ENCODE data around the gene PDE6A. TPM values are rescaled to one million over a fixed set of nuclear protein-coding genes. Genes with fewer than 3 reads are reported as not detected.

PDE6A gene
- polyA plus RNA-seq, 5 donors: 0.14 to 0.30 (median 0.20) TPM

DNA sequence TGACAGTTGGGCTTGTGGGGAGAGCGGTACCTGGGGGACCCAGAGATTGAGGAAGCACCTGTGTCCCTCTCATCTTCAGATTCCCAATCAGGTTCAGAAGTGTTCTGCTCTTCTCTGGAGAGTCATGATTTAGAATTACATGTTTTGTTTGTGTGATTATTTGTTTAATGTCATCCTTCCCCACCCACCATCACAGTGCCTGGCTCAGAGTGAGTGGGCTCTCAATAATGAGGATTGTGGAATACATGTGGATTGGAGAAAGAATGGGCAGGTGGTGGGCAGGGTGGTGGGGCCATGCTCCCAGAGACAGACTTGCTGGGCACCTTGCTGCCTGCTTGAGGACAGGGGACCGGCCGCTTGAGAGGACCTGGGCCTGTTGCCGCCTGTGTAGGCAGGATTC is 126.5 kb downstream of the PDE6A start:
- DNase-seq: no peak

DNA sequence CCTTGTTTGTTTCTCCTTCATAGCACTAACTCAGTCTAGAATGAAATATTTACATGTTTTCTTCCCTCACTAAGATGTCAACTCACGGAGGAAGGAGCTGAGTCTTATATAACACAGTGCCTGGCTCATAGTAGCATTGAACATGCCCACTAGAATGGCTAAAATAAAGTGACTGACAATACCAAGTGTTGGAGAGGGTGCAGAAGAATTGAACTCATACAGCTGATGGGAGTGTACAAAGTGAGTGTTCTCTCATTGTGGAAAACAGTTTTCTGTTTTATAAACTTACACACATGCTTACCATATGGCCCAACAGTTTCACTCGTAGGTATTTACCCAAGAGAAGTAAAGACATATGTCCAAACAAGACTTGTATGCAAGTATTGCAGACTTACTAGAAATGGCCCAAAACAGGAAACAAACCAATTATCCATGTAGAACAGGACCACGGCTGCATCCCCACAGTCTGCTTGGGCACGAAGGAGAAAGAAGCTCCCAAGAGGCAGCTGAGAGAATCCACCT is 127.0 kb downstream of the PDE6A start:
- DNase-seq: no peak

DNA sequence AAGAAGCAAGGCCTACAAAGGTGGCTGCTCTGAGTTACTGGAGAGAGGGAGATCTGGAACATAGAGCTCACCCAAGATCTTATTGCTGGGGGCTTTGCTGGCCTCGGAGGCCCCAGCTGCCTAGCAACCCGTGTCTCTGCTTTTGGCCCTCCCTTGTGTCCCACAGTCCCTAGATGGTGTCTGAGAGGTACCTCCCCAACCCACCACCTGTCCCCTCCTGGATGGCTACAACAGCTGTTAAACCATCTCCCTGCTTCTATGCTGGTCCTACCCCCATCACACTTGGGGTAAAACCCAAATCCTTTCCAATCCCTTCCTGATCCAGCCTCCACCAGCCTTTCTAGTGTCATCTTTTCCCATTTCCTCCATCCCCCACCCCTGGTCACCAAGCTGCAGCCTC is 127.9 kb downstream of the PDE6A start:
- DNase-seq: no peak

DNA sequence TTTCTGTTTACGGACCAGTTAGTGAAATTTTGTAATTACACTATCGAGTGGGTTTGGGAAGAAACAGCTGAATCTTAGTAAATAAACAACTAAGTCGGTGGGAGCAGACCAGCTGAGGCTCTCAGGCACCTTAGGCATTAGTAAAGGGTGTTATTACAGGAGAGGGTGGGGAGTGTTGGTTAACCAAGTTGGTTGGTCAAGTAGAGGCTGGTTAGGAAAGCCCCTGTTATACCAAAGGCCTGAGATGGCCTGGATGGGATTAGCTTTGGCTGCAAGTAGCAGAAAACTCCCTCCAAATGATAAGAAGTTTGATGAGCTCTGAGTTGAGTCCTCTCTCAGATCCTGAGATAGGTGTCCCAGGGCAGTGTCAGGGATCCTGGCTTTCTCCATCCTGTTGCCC is 133.1 kb downstream of the PDE6A start:
- DNase-seq: no peak

DNA sequence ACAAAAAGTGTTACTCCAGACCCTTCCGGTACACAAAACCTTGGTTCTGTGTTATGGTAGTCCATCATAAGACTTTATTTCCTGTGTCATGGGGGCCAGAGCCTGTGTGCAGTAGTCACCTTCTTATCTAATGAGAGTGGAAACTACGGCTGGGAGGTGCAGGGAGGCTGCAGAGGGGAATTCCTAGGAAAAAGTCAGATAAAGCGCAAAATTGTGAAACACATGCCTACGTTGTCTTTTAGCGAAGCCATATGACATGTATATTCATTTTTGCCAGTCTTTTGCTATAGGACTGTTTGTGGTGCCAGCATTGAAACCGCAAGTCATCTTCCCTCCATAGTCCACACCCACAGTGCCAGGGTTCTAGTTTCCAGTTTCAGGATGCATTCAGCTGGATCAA is 133.7 kb downstream of the PDE6A start:
- no peak for DNase-seq

DNA sequence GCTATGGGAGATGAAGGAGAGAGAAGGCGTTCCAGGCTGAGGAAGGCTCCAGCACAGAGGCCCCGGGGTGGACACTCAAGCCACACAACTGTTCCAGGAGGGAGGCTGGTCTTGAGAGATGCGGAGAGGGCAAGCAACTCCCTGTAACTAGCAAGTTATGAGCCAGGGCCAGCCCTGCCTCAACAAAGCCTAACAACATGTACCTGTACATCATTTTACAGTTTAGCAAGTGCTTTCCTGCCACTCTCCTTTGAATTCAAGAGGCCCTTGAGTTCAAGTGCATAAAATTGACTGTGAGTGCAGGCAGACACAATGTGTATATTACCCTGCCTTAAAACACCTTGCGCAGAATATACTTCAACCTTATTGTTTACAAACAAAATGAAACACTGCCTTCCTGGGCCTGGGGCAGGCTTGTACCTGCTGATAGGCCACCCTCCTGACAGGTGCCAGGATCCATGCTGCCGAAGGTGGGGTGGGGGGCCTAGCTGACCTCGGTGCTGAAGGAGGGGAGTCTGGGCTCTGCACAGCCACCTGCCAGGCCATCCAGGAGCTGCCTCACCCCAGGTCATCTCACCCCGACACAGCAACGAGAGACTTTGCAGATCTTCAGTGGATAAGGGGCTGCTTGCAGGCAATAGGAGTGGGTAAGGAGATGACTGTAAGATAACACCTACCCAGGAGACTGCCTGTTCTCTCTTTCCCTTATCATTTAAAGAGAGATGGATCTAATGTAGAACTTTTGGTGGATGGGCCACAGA is 134.5 kb downstream of the PDE6A start:
- DNase-seq: peak in 1 of 2 donors; percentile 31

DNA sequence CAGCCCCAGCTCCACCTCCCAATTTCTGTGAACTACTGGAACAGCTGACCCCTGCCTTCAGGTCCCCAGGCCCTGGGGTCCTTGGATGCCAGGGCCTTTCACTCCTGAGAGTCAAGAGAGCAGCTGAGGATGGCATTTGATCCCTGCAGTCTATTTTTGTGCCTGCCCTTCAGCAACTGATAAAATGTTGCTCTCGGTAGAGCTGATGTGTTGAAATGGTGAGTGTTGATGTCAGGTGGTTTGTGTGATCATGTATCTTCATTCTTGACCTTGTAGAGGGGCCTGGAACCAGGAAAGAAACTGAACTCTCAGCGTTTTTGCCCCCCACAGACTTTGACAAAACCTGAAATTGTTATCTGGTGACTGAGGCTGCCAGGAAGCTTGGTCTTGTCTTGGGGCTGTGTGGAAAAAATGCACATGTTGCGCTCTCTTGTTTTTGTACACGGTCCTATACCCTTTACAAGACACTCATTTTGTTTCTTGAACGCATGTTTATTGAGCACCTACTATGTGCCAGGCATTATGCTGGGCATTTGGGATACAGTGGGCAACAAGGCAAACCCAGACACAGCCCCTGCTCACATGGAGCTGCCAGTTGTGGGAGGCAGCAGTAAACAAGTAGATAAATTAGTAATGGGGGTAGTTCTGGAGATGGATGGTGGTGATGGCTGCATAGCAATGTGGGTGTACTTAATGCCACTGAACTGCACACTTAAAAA is 136.2 kb downstream of the PDE6A start:
- DNase-seq: no peak

Other genes starting within 250 kb of the PDE6A start
- 1 to 10 TPM; 1.6 to 2.1 (median 2.0) TPM for gene PPARGC1B, start 214.5 kb downstream of the PDE6A start, polyA plus RNA-seq (ENCODE audit: insufficient read depth in 1 of 5, insufficient read length in 5 of 5, low replicate concordance in 1 of 5)
- gene SLC26A2, start 16.0 kb upstream of the PDE6A start, polyA plus RNA-seq (ENCODE audit: insufficient read depth in 1 of 5, insufficient read length in 5 of 5, low replicate concordance in 1 of 5): 10 to 100 TPM; 13.4 to 26.0 (median 20.6) TPM
- 1 to 10 TPM; 3.8 to 5.2 (median 4.4) TPM for gene TIGD6, start 55.9 kb upstream of the PDE6A start, polyA plus RNA-seq (ENCODE audit: insufficient read depth in 1 of 5, insufficient read length in 5 of 5, low replicate concordance in 1 of 5)
- 10 to 100 TPM; 32.9 to 47.0 (median 40.3) TPM for gene HMGXB3, start 55.9 kb upstream of the PDE6A start, polyA plus RNA-seq (ENCODE audit: insufficient read depth in 1 of 5, insufficient read length in 5 of 5, low replicate concordance in 1 of 5)
- 10 to 100 TPM; 21.7 to 24.9 (median 23.5) TPM for gene CSF1R, start 141.8 kb upstream of the PDE6A start, polyA plus RNA-seq (ENCODE audit: insufficient read depth in 1 of 5, insufficient read length in 5 of 5, low replicate concordance in 1 of 5)
- gene PDGFRB, start 211.1 kb upstream of the PDE6A start, polyA plus RNA-seq (ENCODE audit: insufficient read depth in 1 of 5, insufficient read length in 5 of 5, low replicate concordance in 1 of 5): 100 to 1,000 TPM; 174 to 216 (median 185) TPM
- gene CDX1, start 222.0 kb upstream of the PDE6A start, polyA plus RNA-seq (ENCODE audit: insufficient read depth in 1 of 5, insufficient read length in 5 of 5, low replicate concordance in 1 of 5): under 1 TPM; 0.13 to 0.66 (median 0.39) TPM
- under 1 TPM in 2 of 5 donors, not detected in 3; 0.04 to 0.05 TPM for gene SLC6A7, start 245.3 kb upstream of the PDE6A start, polyA plus RNA-seq (ENCODE audit: insufficient read depth in 1 of 5, insufficient read length in 5 of 5, low replicate concordance in 1 of 5)